Measurements from ENCODE around the gene RAD51.

Gene RAD51

DNA sequence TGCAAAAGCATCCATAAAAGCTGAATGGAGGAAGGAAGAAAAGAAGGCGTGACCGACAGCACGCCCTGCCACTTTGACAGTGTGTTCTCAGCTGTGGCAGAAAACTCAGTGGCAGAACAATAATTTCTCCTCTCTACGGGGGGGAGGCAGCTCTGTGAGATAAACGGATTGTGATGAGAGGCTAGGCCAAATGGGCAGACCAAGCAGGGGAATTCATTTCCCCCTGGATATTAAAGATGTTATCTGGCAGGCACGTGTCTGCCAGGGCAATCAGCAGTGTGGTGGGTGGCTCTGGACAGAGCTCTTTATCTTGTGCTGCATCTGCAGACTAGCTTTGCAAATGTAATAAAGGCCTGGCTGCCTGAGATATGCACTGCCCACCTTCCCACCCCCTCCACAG lies 62.0 kb downstream of the RAD51 start:
- TF ChIP-seq, protein P1, sequence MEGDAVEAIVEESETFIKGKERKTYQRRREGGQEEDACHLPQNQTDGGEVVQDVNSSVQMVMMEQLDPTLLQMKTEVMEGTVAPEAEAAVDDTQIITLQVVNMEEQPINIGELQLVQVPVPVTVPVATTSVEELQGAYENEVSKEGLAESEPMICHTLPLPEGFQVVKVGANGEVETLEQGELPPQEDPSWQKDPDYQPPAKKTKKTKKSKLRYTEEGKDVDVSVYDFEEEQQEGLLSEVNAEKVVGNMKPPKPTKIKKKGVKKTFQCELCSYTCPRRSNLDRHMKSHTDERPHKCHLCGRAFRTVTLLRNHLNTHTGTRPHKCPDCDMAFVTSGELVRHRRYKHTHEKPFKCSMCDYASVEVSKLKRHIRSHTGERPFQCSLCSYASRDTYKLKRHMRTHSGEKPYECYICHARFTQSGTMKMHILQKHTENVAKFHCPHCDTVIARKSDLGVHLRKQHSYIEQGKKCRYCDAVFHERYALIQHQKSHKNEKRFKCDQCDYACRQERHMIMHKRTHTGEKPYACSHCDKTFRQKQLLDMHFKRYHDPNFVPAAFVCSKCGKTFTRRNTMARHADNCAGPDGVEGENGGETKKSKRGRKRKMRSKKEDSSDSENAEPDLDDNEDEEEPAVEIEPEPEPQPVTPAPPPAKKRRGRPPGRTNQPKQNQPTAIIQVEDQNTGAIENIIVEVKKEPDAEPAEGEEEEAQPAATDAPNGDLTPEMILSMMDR (conservative IDR thresholded peaks at IDR 0.05; ENCODE audit: control insufficient read depth, insufficient read depth, low read depth, low read length), result no peak
- no peak for DNase-seq (ENCODE audit: low read depth)
- no peak overlapping the region for H3K4me3 ChIP-seq (ENCODE audit: control insufficient read depth, low read depth, low read length)

DNA sequence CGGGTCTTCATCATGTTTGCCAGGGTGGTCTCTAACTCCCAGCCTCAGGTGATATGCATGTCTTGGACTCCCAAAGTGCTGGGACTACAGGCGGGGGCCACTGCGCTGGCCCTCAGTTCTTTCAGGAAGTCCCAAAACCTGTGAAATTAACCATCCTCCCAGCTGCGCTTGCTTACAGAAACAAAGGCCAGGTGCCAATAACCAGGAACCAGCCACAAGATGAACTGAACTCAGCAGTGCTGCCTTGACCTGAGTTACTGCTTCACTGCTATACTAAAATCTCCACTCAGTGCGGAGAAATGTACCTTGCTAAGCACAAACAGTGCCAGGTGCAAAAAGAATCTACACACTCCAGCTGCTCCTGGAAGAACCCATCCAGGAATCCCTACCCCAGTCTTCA lies 65.0 kb downstream of the RAD51 start:
- no peak overlapping the region for H3K4me3 ChIP-seq (ENCODE audit: control insufficient read depth, low read depth, low read length)
- TF ChIP-seq, protein P1 (conservative IDR thresholded peaks at IDR 0.05; ENCODE audit: control insufficient read depth, insufficient read depth, low read depth, low read length), result no peak

DNA sequence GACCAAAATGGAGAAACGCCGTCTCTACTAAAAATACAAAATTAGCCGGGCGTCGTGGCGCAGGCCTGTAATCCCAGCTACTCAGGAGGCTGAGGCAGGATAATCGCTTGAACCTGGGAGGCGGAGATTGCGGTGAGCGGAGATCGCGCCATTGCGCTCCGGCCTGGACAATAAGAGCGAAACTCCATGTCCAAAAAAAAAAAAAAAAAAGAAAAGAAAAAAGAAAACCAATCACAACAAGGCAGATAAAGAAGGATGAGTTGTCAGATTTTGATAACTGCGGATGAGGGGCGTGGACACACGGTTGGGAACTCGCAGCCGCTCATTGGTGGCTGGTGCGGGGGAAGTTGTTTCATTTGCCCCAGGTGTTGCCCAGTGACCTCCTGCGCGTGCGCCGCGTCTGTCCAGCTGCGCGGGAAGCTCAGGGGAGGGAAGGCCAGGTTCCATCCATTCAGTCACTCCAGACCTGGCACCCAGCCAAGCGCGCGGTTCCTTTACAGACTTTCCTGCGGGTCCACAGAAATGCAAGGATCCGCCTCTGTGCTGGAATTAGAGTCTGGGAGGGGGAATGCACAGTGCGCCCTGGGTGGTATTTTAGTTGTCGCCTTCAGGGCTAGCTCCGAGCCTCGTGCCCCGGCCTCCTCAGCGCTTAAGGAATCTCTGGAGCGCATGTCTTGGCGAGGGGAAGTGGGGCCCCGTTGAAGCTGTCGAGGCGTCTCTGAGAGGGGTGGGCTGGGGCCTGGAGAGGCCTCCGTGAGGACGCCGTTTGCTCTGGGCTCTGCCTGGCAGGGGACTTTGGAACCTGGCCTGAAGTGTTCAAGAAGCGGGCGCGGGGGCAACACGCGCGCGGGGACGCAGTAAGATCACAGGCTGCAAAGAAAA lies 68.2 kb downstream of the RAD51 start:
- H3K4me3 ChIP-seq (ENCODE audit: control insufficient read depth, low read depth, low read length), result peak overlapping the region; percentile 46
- peak; percentile 33 for DNase-seq (ENCODE audit: low read depth)
- TF ChIP-seq, protein P1 (conservative IDR thresholded peaks at IDR 0.05; ENCODE audit: control insufficient read depth, insufficient read depth, low read depth, low read length), result no peak

More for the DNA sequence above, 65.0 kb downstream of the RAD51 start:
- no peak for DNase-seq (ENCODE audit: low read depth)

DNA sequence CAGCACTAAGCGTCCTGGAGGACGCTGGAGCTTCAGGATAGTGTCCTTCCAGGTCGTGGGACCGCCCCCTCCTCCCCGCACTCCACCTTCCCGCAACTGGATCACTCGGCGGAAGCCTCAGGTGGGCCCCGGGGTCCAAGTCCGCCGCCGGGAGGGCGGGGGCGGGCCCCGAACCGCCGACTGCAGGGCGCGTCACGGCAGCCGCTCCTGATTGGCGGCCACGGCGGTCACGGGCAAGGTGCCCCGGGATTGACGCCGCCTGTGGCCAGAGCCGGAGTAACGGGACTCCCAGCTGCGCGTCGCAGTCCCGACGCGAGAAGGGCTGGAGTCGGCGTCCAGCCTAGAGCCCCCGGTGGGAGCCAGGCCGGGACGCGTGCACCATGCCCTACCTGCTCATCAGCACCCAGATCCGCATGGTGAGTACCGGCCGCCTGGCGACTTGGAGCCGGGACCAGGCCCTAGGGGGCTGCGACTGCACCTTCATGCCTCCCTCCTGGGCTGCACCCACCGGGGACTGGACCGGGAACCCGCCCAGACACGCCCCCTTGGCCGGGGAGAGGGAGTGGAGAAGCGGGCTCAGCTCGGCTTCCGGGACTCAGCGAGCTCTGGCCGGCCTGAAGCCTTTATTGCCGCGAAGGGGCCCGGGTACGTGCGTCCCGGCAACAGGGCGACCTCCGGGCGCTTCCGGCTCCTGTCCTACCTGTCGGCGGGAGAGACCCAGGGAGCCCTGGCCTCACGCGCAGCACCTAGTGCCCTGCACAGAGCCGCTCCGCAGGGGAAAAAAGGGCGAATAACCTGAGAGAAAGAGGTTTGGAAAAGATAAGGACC lies 69.0 kb downstream of the RAD51 start, which contains the start of gene GCHFR:
TSS of gene GCHFR (plus strand) at position 268 of the 828 bp plus-strand sequence. CDS start at position 381, 113 bp downstream.
- H3K4me3 ChIP-seq (ENCODE audit: control insufficient read depth, low read depth, low read length), result peak within 1 kb of the TSS; percentile 46
- DNase-seq (ENCODE audit: low read depth), result peak; percentile 33
- TF ChIP-seq, protein P1 (conservative IDR thresholded peaks at IDR 0.05; ENCODE audit: control insufficient read depth, insufficient read depth, low read depth, low read length), result no peak

DNA sequence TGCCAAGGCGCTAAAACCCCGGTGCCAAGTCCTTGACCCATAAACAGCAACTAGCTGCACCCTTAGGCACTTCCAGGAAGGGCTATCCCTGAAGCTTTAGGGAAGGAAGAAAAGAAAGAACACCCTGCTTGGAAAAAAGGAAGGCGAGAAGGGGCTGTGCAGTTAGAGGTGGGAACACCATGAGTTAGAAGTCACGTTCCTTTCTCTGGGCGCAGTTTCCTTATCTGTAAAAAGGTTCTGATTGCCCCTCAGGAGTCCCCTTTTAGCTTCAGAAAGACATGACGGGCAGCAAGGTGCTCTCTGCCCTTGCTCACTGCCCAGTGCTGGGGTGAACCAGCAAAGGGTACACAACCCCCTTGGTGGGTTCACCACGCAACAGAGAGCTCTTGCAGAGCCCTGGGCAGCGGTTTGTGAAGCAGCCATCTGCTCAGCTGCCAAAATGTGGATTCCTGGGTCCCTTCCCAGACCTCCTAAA lies 69.7 kb downstream of the RAD51 start:
- TF ChIP-seq, protein P1 (conservative IDR thresholded peaks at IDR 0.05; ENCODE audit: control insufficient read depth, insufficient read depth, low read depth, low read length), result no peak
- H3K4me3 ChIP-seq (ENCODE audit: control insufficient read depth, low read depth, low read length), result peak overlapping the region; percentile 46

DNA sequence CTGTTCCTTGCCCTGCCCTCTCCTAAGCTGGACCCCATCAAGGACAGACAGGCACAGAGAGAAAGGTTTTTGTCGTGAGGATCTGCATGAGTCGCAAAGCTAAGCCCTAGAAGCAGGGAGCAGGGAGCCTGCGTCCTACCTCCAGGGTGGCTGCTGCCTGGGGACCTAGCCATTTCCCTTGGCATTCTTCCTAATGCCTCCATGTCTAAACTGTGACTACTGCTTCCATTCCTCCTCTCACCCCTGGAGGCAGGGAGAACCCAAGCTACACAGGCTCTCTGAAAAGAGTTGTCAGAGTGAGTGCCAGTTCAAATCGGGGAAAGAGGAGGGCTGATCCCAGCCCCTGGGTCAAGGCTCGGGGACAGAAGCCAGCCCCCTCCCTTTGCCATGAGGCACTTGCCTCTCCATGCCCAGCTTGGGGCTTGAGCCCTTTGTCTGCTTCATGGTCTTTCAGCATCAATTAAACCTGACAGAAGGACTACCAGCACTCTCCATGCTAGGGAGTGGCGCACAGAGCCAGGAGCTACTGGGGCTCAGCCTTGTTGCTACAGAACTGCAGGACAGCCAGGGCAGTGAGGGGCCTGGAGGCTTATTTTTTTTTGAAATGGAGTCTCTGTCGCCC lies 71.3 kb downstream of the RAD51 start:
- TF ChIP-seq, protein P1 (conservative IDR thresholded peaks at IDR 0.05; ENCODE audit: control insufficient read depth, insufficient read depth, low read depth, low read length), result no peak

More for the DNA sequence above, 69.7 kb downstream of the RAD51 start:
- peak; percentile 4 for DNase-seq (ENCODE audit: low read depth)

More for the DNA sequence above, 71.3 kb downstream of the RAD51 start:
- H3K4me3 ChIP-seq (ENCODE audit: control insufficient read depth, low read depth, low read length), result no peak overlapping the region
- DNase-seq (ENCODE audit: low read depth), result peak; percentile 16

All from fibroblast of mammary gland (primary cell).